Measurements from ENCODE around the gene TPPP2.
A peak's percentile ranks its signal among the peaks of the same experiment; 100 is the strongest.

The TPPP2 gene

GRCh38 chr14:21057803-21058675 is 28.0 kb downstream of the TPPP2 start, which contains the start of gene RNASE8:
TSS of gene RNASE8 (plus strand) at chr14:21057822. CDS start at chr14:21057893, 71 bp downstream.
- no peak for DNase-seq (ENCODE audit: low spot score)

DNA sequence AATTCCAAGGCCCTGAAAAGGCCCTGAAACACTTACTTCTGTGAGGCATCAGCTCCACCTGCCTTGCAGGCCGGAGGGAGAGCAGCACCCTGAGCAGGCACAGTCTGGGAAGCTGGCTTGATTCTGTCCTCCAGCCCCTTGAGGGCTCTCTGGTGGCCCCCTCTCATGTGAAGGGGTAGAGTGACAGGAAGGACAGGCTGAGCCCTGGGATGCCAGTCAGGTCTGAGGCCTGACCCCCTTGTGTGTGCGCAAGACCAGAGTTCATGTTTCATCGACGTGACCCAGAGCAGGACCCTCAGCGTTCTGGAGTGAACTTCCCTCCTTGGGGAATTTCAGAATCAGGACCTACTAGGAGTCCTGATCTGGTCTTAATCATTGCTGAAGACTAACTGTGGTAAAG is 28.9 kb downstream of the TPPP2 start:
- no peak for DNase-seq (ENCODE audit: low spot score)

- DNase-seq (ENCODE audit: low spot score): no peak
These were observed 30.0 kb downstream of the TPPP2 start for GRCh38 chr14:21059842-21060613.

GRCh38 chr14:21060614-21061346 is 30.8 kb downstream of the TPPP2 start:
- no peak for DNase-seq (ENCODE audit: low spot score)

- no peak for DNase-seq (ENCODE audit: low spot score)
These were observed 31.3 kb downstream of the TPPP2 start for GRCh38 chr14:21061347-21061668.

DNA sequence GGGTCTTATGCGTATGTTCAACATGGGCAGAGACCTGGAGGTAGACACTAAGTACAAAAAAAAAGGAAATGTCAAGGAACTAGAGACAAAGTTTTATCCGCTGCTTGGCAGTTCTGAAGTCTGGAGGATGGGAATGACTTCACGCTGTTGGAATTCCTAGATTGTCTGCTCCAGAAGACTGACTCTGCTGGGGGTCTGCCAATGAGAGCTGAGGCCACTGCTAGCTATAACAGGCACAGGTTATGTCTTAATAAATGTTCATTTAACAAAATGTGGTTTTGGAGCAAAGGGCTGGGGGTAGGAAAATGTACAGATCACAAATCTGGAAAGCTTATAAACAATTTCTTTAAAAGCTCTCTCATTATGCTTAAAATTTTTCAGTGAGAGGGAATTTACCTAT is 33.5 kb downstream of the TPPP2 start:
- peak; percentile 55 for DNase-seq (ENCODE audit: low spot score)

DNA sequence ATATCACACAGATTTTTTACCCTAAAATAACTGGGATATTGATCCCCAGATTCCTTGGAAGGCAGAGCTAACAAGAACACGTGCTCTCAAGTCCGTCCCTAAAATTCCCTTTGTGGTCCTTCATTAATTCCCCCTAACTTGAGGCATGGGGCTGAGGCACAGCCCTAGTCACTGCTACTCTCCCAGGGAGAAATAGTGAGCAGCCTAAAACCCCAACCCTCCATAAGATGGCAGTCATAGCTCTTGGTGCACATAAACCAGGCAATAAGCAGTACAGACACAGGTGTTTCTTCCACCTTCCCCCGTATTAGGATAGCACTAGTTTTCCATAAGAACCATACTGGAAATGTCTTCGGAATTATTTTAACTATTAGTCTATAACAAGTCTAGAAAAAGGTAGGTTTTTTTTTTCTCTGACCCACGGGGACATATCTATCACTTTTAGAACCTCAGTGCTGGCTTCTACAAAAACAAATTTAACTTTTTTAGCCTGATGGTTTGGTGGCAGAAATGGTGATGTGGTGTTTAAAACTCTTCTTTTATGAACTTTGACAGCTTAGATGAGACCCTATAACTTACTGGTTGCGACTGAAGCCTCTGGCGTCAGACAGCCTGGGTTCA is 37.0 kb downstream of the TPPP2 start:
- DNase-seq (ENCODE audit: low spot score): no peak

DNA sequence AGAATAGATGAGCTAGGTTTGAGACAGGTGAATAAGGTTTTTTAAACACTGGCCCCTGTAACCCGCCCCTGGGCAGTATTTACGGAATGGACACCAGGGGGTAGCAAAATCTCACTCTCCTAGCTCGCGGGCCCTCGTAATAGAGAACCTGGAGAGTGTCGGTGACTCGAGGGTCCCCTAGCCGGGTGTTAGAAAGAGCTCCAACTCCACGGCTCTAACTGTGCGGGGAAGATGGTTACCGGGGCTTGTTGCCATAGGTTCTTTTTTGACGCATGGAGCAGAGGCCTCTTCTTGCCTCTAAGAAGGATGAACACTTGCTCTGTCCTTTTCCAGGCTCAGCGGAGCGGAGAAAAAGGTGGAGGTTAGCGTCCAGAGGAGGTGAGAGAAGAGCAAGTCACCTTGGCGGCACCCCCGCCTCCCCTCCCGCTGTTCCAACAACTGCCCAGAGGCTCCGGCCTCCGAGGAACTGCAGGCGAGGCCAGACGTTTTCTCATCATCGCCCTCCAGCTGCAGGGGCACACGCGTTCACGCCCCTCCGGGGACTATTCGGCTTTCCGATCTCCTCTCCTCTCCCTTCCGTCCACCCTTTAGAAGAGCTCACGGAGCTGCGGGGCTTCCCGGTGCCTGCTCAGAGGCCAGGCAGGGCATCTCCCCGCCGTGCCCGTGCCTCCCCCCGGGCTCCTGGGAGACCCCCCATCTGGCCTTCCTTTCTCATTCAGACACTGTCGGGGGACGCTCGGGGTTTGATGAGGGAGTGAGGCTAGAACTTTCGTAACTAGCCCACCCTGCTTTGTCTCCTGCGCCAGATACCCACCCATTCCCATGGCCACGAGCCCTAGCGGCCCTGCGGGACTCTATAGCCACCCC is 38.7 kb downstream of the TPPP2 start:
- no peak for DNase-seq (ENCODE audit: low spot score)

GRCh38 chr14:21069388-21070082 is 39.5 kb downstream of the TPPP2 start:
- DNase-seq (ENCODE audit: low spot score): no peak

- DNase-seq (ENCODE audit: low spot score): no peak
These were observed 40.1 kb downstream of the TPPP2 start, which contains the start of gene ARHGEF40 for GRCh38 chr14:21070083-21070609. TSS of gene ARHGEF40 (plus strand) at chr14:21070304. CDS start at chr14:21070397, 93 bp downstream.

DNA sequence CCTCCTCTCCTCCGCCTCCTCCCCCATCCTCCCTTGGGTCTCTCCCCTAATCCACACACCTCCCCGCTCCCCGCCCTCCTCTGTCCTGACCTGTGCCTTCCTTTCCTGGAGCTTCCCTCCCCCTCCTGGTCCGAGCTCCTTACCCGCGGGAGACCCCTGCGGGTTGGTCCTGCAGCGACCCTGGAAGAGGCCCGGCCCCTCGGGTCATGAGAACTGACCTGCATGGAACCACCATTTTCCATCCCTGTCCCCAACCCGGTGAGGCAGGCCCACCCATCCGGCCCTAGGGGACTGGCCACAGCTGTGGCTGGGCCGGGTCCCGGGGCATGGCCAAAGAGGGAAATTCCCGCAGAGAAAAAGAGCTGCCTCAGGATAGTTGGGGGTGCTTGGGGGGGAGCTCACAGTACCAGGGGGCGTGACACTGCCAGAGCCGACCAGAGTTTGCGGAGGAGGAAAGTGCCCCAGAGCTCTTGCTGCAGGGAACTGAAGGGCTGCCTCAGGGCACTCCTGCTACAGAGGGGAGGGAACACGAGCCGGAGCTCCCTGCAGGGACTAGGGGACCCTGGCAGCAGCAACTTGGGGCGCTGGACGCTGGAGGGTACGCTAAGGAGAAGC is 40.7 kb downstream of the TPPP2 start:
- DNase-seq (ENCODE audit: low spot score): no peak

DNA sequence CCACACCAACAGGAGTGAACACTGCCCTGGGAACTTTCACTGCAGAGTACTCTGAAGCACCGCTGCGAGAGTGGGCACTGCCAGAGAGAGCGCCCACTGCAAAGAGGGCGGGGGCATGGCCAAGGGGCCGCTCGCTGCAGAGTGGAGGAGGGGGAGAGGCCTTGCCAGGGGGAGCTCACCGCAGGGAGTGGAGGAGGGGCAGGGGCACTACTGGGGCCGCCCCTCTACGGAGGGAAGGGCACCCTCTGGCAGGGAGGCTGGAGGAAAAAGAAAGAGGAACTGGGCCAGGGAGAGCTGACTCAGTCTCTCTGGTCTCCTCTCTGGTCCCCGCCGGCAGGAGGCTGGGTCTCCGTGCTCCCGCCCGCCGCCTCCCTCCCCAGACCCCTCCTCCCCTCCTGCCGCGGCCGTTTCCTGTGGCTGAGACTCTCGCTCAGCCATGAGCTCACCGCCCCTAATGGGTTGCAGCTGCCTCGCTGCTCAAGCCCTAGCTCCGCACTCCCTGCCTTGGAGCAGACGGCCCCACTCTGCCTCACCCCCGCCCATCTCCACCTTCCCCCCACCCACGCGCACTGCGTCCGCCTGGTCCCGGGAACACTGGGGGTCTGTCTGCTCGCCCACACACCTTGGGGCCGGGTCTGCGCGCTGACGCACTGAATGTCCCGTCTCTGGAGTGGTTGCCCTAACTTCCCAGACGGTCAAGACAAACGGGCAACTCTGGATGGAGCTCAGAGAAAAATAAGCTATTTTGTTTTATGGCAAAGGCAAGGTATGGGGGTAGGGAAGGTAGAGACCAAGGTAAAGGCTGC is 41.4 kb downstream of the TPPP2 start:
- DNase-seq (ENCODE audit: low spot score): peak; percentile 82

GRCh38 chr14:21072031-21072473 is 42.0 kb downstream of the TPPP2 start:
- DNase-seq (ENCODE audit: low spot score): no peak

DNA sequence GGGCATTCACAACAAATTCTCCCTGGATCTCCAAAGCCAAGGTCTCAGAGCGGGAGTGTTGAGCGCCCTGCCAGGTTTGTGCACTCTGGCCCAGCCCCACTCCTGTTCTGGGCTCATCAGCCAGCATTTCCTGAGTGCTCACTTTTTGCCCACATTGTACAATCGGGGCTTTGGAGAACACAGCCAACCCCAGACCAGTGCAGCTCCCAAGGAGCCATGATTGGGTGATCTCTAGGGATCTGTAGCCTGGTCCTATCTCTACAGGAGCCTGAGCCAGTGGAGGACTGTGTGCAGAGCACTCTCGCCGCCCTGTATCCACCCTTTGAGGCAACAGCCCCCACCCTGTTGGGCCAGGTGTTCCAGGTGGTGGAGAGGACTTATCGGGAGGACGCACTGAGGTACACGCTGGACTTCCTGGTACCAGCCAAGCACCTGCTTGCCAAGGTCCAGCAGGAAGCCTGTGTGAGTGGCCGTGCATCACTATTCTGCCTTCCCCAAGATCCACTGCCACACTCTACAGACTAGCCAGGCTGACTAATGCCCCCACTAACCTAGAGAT is 42.8 kb downstream of the TPPP2 start:
- DNase-seq (ENCODE audit: low spot score): no peak

DNA sequence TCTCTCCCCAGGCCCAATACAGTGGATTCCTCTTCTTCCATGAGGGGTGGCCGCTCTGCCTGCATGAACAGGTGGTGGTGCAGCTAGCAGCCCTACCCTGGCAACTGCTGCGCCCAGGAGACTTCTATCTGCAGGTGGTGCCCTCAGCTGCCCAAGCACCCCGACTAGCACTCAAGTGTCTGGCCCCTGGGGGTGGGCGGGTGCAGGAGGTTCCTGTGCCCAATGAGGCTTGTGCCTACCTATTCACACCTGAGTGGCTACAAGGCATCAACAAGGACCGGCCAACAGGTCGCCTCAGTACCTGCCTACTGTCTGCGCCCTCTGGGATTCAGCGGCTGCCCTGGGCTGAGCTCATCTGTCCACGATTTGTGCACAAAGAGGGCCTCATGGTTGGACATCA is 43.9 kb downstream of the TPPP2 start:
- DNase-seq (ENCODE audit: low spot score): no peak

DNA sequence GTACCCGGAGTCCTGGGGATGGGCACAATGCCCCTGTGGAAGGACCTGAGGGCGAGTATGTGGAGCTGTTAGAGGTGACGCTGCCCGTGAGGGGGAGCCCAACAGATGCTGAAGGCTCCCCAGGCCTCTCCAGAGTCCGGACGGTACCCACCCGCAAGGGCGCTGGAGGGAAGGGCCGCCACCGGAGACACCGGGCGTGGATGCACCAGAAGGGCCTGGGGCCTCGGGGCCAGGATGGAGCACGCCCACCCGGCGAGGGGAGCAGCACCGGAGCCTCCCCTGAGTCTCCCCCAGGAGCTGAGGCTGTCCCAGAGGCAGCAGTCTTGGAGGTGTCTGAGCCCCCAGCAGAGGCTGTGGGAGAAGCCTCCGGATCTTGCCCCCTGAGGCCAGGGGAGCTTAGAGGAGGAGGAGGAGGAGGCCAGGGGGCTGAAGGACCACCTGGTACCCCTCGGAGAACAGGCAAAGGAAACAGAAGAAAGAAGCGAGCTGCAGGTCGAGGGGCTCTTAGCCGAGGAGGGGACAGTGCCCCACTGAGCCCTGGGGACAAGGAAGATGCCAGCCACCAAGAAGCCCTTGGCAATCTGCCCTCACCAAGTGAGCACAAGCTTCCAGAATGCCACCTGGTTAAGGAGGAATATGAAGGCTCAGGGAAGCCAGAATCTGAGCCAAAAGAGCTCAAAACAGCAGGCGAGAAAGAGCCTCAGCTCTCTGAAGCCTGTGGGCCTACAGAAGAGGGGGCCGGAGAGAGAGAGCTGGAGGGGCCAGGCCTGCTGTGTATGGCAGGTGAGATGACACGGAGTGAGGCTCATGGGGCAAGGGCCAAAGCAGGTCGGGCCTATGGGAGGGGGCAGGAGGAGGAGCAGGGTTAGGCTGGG is 44.6 kb downstream of the TPPP2 start:
- no peak for DNase-seq (ENCODE audit: low spot score)

DNA sequence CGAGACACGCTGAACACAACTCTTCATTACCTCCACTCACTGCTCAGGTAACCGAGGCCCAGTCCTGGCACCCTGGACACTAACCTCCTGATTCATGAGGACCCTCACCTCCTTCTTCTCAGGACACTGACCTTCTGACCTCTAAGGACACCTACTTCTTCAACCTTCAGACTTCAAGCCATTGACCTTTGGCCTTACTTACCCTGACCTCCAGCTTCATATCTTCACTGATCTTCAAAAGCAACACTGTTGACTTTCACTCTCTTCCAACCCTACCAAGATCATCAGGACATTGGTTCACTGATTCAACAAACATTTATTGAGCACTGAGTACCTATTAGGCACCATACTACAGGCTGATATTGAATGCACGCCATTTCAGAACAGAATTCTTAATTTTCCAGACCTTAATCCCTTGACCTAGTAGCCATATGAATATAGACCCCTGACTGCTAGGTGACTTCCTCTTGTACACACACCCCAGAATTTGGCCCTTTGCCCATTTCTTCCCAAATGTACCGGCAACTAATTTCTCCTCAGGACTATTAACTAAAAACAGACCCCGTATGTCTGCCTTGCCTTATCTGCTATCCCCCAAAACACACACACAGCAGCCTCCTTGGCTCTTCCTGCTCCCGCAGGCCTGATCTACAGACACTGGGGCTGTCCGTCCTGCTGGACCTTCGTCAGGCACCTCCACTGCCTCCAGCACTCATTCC is 45.9 kb downstream of the TPPP2 start:
- DNase-seq (ENCODE audit: low spot score): no peak
